ENCODE results near the gene HESX1. TPM values are rescaled to one million over a fixed set of nuclear protein-coding genes. Genes with fewer than 3 reads are reported as not detected.

HESX1 gene
- total RNA-seq, 1 donor from 2014 or later = not detected

- peaks cover 3 to 14% of the 10 kb centered on the region in 2 donors for H3K4me1 ChIP-seq
- no peaks in the 10 kb centered on the region for H3K27me3 ChIP-seq
- TF ChIP-seq, protein P1, sequence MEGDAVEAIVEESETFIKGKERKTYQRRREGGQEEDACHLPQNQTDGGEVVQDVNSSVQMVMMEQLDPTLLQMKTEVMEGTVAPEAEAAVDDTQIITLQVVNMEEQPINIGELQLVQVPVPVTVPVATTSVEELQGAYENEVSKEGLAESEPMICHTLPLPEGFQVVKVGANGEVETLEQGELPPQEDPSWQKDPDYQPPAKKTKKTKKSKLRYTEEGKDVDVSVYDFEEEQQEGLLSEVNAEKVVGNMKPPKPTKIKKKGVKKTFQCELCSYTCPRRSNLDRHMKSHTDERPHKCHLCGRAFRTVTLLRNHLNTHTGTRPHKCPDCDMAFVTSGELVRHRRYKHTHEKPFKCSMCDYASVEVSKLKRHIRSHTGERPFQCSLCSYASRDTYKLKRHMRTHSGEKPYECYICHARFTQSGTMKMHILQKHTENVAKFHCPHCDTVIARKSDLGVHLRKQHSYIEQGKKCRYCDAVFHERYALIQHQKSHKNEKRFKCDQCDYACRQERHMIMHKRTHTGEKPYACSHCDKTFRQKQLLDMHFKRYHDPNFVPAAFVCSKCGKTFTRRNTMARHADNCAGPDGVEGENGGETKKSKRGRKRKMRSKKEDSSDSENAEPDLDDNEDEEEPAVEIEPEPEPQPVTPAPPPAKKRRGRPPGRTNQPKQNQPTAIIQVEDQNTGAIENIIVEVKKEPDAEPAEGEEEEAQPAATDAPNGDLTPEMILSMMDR (IDR thresholded peaks at IDR 0.05) = no peak
- peak in 1 of 2 donors; percentile 72 for DNase-seq (ENCODE audit: low spot score in 2 of 2)
- peak overlapping the region; percentile 72 to 97 for H3K4me3 ChIP-seq
- intact Hi-C loops (cut with DNase I) = loop anchor here (1.0 to 10.0 kb wide), 9 partner anchors 63 to 947 kb away; partner anchors contain the start of genes ARF4, CCDC66, IL17RD and PDE12
- H3K27ac ChIP-seq = peak overlapping the region; percentile 76 to 96
- H3K9me3 ChIP-seq = no peaks in the 10 kb centered on the region
- no peaks in the 10 kb centered on the region for H3K36me3 ChIP-seq
Measured at GRCh38 chr3:57227930-57228751, 28.4 kb upstream of the HESX1 start.

DNA sequence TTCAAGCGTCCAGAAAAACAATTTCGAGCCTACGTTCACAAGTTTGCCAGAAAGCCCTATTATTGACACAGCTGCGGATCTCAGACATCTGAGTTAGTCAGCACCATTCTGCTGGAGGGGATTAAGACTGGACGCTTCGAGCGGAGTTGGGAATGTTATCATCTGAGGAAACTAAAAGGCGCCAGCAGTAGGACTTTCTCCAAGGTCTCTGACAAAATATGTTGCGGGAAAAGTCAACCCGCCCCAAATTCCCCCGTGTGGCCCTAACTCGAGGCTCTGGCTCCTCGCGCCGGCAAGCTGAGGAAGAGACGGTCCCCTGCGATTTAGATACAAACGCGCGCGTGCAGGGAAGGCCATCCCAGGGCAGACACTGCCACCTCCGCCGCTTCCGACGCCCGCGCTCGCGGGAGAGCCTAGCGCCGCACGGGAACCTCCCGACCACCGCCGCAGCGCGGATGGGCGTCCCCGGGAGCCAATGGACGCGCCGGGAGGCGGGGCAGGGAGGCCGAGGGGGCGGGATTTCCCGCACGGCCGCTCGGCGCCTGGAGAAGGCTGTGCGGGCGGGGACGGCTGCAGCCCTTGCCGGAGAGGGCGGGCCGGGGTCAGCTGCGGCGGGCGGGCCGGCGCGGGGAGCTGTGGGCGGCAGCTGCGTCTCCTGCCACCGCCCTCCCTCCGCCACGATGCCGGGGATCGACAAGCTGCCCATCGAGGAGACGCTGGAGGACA lies 27.6 kb upstream of the HESX1 start, which contains the start of gene APPL1:
TSS of gene APPL1 (plus strand) at position 526 of the 726 bp plus-strand sequence. CDS start at position 681, 155 bp downstream.
- no peaks in the 10 kb centered on the region for H3K27me3 ChIP-seq
- peak within 1 kb of the TSS; percentile 72 to 97 for H3K4me3 ChIP-seq
- no peaks in the 10 kb centered on the region for H3K9me3 ChIP-seq
- H3K4me1 ChIP-seq = peaks cover 3 to 14% of the 10 kb centered on the region in 2 donors
- no peaks in the 10 kb centered on the region for H3K36me3 ChIP-seq
- peak within 1 kb of the TSS; percentile 76 to 96 for H3K27ac ChIP-seq
- intact Hi-C loops (cut with DNase I) = loop anchor here (1.0 to 10.0 kb wide), 8 partner anchors 63 to 947 kb away; partner anchors contain the start of genes ARF4, CCDC66, IL17RD and PDE12
- DNase-seq (ENCODE audit: low spot score in 2 of 2) = peak; percentile 74 to 95
- TF ChIP-seq, protein P1 (IDR thresholded peaks at IDR 0.05) = no peak

GRCh38 chr3:57226176-57226575 lies 26.4 kb upstream of the HESX1 start:
- H3K4me1 ChIP-seq = peaks cover 3 to 14% of the 10 kb centered on the region in 2 donors
- H3K27me3 ChIP-seq = no peaks in the 10 kb centered on the region
- H3K27ac ChIP-seq = no peak overlapping the region
- no peaks in the 10 kb centered on the region for H3K36me3 ChIP-seq
- intact Hi-C loops (cut with DNase I) = loop anchor here (2.0 to 10.0 kb wide), 7 partner anchors 61 to 949 kb away; partner anchors contain the start of genes CCDC66, IL17RD, PDE12 and TASOR
- TF ChIP-seq, protein P1 (IDR thresholded peaks at IDR 0.05) = no peak
- no peak overlapping the region for H3K4me3 ChIP-seq
- DNase-seq (ENCODE audit: low spot score in 2 of 2) = no peak
- no peaks in the 10 kb centered on the region for H3K9me3 ChIP-seq

DNA sequence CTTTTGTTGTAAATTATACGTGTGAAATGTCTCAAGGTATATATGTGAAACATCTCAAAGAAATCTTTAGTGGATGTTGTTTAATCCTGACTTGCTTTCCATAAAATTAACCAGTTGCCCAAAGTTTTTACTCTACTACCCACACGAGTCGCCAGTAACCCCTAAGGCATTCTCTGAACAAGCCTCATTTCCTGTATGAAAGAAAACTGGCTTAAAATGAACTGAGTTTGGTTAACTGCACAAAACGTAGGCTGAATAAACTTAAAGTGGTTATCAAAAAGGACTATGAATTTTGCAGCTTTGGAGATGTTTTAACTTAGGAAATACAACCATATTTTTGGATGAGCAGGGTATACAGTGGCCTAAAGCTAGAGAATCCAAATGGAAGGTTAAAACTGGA lies 25.1 kb upstream of the HESX1 start:
- no peaks in the 10 kb centered on the region for H3K27me3 ChIP-seq
- TF ChIP-seq, protein P1 (IDR thresholded peaks at IDR 0.05) = no peak
- DNase-seq (ENCODE audit: low spot score in 2 of 2) = no peak
- H3K9me3 ChIP-seq = no peaks in the 10 kb centered on the region
- intact Hi-C loops (cut with DNase I) = loop anchor here (5.0 to 10.0 kb wide), 4 partner anchors 123 to 950 kb away; partner anchors contain the start of genes CCDC66 and TASOR
- H3K36me3 ChIP-seq = no peaks in the 10 kb centered on the region
- peaks cover 1 to 8% of the 10 kb centered on the region in 2 donors for H3K4me1 ChIP-seq
- no peak overlapping the region for H3K27ac ChIP-seq
- H3K4me3 ChIP-seq = no peak overlapping the region

GRCh38 chr3:57221883-57222282 lies 22.1 kb upstream of the HESX1 start:
- no peak overlapping the region for H3K27ac ChIP-seq
- H3K36me3 ChIP-seq = no peaks in the 10 kb centered on the region
- H3K27me3 ChIP-seq = no peaks in the 10 kb centered on the region
- no peaks in the 10 kb centered on the region for H3K4me1 ChIP-seq
- DNase-seq (ENCODE audit: low spot score in 2 of 2) = no peak
- TF ChIP-seq, protein P1 (IDR thresholded peaks at IDR 0.05) = no peak
- no peak overlapping the region for H3K4me3 ChIP-seq
- intact Hi-C loops (cut with DNase I) = loop anchor here (10.0 kb wide), 1 partner anchor 953 kb away; no protein-coding TSS in a partner anchor
- H3K9me3 ChIP-seq = no peaks in the 10 kb centered on the region
